NCI-H345 treated with DMSO at 0.1 percent for 48 hours (cell line): ENCODE data around the gene NET1.
"Not testable (repeated sequence)": the region's sequence is repeated elsewhere in the genome, so short reads cannot be mapped to it uniquely, and the experiment has no call there.

Experiments
- DNase-seq: peaks from one replicate; lab custom pipeline; 2025; ENCODE audit not compliant: unreplicated experiment; lab: John Stamatoyannopoulos, UW

Gene NET1

DNA sequence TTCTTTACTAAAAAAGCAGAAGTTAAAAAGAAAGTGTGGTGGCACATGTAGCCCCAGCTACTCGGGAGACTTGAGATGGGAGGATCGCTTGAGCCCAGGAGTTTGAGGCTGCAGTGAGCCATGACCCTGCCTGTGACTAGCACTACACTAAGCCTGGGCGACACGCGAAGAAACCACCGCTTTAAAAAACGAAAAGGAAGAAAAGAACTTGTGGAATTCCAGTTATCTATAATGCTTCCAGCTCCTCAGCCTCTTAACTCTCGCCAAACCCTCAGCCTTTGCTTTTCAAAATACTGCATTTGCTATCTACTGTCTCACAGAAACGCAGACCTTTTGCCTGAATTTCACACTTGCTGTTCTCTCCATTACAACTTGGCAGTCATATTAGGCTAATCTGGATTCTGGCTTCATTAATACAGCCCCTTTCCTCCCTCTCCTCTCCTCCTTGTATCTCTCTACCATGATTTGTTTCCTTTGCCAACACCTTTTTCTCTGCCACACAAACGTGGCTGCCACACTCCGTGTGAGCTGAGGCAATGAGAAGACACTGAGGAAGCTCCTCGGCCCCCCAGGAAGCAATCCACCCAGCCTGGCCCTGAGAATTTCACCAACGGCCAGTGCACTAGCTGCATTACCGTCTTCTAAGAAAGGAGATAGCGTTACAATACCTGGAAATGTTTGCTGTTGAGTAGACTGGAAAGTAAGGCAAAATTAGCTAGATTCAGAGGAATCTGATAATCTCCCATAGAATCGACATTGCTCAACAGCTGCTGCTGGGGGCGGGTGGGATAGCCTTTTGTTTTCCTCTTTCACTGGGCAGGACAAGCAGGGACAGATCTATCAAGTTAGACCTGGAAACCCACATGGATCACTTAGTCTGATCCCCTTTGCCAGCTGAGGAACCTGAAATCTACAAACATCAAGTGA is 49.8 kb downstream of the NET1 start:
- no peak for DNase-seq

DNA sequence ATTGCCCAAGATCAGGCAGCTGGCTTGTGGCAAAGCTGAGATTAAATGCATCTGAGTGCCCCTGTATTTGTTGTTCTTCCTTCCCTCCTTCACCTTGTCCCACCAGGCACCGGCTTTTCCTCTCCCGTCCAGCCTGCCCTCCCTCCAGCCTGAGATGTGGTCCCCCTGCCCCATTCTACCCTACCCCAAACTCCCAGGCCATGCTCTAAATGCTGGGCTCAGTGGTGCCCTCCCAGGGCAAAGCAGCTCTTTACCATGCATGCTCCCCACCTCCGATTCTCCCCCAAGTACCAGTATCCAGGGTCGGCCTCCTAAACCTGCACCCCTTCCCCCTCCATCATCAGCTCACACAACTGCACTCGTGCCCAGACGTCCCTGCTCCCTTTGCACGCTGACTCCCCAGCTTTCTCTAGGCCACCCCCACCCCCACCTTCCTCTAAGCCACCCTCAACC is 50.5 kb downstream of the NET1 start:
- DNase-seq, result no peak

DNA sequence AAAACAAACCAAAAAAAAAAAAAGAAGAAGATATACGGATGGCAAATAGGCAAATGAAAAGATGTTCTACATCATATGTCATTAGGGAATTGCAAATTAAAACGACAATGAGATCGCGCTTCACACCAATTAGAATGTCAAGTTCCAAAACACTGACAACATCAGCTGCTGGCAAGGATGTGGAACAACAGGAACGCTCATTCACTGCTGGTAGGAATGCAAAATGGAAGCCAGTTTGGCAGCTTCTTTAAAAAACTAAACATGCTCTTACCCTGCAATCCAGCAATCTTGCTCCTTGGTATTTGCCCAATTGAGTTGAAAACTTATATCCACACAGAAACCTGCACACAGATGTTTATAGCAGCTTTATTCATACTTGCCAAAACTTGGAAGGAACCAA is 52.2 kb downstream of the NET1 start:
- DNase-seq, result no peak

DNA sequence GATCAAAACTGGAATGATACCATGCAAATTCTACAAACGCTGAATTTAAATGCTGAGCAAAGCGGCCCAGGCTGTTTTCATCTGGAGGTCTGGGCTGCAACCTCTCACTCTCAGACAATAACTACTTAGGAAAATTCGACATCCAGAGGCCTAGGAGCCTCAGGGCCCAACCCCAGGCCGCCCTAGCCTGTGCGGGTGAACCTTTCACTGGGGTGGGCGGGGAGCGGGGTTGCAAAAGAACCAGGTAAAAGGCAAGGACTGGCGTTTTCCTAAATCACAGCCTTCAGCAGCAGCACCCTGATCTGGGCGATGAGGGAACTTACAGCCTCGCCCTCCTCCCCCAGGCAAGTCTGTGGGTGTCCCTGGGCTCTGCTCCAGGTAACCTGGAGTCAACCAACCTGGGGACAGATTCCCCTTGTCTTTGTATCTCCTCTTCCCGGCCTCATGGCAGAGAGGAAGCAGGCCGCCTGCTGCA is 53.7 kb downstream of the NET1 start:
- DNase-seq, result no peak

DNA sequence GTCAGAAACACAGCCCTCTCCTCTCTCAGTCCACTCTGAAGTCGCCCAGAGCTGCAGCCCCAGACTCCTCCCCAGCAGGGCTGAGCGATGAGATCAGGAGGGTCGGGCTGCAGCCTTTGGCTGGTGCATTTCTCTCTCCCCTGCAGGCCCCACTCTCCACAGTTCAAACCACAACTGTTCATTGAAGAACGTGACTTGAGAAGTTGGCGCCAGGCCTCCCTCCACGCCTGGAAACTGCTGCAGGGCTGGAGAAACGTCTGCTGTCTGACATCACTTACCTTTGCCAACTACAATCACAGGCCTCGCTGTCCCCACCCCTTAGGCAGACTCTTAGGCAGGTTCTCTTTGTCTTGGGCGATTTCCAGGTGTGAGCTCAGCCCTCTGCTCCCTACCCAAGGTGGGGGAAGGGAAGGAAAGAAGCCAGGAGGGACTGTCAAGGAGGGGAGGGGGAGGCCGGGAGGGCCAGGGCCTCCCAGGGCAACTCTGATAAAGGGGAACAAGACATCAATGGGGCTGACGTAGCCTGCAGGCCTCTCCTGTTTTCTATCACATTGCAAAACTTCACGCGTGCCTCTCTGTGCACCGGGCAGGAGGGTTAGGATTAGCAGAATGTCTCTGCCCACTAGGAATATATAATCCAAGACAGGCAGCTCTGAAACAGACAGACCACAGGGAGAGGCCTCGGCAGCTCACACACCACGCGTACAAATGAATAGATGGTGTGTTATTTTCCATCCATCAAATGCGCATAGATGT is 54.3 kb downstream of the NET1 start:
- DNase-seq, result no peak

DNA sequence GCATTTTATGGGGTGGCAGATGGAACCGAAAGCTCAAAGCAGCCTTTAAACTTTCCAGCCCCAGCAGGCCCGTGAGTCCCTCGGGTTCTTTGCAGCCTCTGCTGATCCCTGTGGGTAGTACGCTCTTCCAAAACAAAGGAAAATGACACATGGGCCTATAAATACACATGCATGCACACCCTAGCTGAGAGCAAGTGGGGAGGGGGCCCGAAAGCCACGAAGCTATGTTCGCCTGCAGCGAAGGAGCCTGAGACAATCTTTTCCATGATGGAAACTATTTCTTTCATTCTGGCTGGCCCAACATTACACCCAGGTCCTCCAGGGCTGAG is 54.8 kb downstream of the NET1 start:
- no peak for DNase-seq

DNA sequence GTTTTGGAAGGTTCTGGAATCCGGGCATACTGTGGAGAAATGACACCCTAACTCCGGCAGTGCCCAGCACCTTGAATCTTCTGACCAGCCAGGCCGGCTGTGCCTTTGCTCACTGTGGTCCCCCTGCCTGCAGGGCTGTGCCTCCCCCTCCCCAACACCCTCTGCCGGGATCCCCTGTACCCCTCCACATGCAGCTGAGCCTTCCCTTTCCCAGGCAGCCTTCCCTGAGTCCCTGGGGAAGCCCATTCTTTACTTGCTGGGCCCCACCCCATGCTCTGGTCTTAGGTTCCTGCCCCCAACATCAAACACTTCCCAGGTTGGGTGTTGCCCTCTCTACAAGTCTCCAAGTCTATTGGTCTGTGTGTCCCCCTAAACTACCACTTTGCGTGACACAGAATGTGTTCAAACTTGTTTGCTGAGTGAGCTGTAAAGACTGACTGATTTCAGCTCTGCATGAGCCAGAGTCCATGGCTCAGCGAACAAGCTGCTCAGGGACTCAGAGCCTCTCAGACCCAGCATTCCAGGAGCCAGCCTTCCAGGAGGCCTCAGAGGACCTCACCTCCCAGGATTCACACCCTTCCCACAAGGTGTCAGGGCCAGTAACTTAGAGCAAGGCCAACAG is 55.4 kb downstream of the NET1 start:
- no peak for DNase-seq

DNA sequence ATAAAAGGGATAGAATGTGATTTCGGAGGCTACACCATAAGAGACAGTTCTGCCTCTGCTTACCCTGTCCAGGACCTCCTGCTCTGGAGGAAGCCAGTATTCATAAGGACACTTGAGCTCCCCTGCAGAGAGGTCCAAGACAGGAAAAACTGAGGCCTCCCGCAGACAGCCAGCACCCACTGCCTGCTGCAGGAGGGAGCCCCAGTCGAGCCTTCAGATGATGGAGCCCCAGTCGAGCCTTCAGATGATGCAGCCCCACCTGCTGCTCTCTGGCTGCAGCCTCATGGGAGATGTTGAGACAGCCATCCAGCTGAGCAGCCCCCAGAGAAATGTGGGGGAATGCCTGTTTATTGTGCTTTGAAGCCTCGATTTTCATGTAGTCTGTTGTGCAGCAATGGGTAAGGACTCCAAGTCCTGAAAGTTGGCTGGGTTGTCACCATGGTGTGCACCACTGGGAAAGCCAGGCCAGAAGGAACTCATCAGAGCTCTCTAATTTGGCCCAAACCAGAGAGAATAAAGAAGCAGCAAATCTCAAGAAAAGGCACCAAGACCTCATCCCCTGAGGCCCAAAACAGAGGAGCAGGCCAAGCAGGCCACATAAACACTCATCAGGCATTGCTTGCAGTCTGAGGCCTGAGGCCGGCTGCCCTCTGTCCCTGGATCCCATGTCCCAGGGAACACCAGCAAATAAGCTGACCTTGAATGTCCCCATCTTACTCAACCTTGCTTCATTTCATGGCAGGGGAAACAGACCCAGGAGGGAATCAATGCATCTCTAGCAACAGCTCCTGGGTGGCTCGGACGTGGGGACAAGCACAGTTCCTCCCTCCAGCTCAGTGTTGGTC is 56.1 kb downstream of the NET1 start:
- no peak for DNase-seq

DNA sequence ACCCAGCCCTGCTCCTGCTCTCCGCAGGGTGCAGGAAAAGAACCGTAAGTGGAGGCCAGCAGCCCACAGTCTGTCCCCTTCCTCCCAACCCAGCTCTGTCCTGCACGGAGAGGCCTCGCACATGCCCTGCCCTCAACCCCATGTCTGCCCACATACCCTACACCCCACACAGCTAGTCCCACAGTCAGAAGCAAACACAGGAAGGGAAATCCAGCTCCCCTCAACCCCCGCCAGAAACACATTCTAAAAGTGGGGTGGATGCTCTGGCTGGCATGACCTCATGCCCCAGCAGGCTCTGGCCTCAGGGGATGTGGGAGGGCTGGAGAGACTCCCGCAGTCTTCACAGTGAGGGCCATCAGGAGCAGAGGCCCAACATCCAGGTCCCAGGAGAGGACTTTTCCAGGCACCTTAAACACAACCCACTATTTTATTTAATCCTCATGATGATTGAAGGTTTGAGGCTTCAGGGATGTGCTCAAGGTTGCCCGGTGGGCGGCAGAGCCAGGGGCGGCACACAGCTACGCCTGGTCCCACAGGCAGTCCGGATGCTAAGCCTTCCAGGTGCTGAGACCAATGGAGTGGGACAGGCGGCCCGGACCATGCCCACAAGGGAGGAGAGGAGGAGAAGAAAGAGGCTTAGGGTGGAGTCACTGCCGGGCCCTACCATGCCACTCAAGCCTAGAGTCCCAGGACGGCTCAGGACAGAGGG is 57.1 kb downstream of the NET1 start:
- DNase-seq, result no peak

DNA sequence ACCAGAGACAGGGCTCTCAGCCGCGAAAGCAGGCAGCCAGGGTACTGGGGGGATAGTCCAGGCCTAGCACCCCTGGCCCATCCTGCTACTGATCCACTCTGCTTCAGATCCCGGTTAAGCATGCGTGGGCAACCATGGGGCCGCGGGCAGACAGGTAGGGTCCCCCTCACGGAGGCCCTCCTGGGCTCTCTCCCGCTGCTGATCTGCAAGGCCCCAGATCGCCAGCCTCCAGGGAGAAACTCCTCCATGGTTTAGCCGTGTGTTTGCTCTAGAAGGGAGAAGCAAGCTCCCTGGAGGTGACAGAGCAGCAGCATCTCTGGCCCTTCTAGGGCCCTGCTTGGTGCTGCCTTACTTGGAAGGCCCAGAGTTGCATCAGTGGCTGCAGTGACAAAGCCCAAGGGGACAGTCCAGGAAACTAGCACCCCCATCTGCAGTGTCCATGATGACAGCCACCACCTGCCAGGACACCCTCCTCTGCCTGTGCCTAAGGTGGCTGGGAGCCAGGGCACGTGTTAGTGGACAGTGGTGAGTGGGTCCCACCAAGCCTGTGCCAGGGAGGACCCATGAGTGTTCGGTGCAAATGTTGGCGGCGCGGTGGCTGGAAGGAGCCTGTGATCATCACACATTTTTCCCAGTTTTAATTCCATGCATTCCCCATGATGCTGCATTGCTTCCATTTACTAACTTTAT is 57.9 kb downstream of the NET1 start:
- no peak for DNase-seq

DNA sequence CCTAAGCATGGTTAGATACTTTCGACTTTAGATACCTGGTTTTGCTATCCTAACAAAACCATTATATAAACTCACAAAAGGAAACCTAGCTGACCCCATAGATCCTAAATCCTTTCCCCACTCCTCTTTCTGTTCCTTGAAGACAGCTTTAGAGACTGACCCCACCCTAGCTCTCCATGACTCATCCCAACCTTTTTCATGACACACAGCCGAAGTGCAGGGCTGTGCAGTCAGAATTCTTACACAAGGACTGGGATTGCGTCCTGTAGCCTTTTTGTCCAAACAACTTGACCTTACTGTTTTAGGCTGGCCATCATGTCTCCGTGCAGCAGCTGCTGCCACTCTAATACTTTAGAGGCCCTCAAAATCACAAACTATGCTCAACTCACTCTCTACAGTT is 62.3 kb downstream of the NET1 start:
- not testable (repeated sequence) for DNase-seq

DNA sequence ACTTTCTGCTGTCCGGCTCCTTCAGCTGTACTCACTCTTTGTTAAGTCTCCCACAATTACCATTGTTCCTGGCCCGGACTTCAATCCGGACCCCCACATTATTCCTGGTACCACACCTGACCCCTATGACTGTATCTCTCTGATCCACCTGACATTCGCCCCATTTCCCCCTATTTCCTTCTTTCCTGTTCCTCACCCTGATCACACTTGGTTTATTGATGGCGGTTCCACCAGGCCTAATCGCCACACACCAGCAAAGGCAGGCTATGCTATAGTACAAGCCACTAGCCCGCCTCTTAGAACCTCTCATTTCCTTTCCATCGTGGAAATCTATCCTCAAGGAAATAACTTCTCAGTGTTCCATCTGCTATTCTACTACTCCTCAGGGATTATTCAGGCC is 62.7 kb downstream of the NET1 start:
- not testable (repeated sequence) for DNase-seq

DNA sequence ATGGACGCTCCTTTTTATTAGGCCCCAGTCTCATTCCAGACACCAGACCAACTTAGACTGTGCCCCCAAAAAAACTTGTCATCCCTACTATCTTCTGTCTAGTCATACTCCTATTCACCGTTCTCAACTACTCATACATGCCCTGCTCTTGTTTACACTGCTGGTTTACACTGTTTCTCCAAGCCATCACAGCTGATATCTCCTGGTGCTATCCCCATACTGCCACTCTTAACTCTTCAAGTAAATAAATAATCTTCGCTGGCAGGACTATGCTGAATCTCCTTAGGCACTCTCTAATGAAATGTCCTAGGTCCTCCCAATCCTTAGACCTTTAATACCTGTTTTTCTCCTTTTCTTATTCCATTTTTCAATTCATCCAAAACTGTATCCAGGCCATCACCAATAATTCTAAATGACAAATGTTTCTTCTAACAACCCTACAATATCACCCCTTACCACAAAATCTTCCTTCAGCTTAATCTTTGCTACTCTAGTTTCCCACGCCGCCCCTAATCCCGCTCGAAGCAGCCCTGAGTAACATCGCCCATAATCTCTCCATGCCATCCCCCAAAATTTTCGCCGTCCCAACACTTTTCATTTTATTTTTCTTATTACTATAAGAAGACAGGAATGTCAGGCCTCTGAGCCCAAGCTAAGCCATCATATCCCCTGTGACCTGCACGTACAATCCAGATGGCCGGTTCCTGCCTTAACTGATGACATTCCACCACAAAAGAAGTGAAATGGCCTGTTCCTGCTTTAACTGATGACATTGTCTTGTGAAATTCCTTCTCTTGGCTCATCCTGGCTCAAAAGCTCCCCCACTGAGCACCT is 63.8 kb downstream of the NET1 start:
- not testable (repeated sequence) for DNase-seq

DNA sequence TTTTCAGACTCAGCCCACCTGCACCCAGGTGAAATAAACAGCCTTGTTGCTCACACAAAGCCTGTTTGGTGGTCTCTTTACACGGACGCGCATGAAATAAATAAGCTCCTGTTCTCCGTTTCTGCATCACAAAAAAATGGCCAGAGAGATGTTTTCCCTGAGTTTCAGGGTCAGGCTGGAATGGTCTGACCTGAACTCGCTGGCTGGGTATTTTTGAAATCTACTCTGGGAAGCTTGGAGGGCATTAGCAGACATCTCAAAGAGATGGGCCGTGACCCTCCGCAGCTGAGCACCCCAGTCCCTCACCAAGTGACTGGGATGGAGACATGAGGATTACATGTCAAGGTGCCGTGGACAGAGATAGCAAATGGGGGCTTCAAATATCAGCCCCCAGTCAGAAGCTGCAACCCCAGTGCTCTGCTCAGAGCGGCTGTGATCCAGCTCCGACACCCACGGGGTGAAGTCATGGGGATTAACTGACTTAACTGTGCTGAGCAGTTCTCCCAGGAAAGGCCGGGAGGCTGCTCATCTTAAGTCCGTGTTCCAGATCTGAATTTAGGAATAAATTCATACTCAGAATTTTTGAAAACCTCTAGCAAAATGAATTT is 64.7 kb downstream of the NET1 start:
- DNase-seq, result no peak

DNA sequence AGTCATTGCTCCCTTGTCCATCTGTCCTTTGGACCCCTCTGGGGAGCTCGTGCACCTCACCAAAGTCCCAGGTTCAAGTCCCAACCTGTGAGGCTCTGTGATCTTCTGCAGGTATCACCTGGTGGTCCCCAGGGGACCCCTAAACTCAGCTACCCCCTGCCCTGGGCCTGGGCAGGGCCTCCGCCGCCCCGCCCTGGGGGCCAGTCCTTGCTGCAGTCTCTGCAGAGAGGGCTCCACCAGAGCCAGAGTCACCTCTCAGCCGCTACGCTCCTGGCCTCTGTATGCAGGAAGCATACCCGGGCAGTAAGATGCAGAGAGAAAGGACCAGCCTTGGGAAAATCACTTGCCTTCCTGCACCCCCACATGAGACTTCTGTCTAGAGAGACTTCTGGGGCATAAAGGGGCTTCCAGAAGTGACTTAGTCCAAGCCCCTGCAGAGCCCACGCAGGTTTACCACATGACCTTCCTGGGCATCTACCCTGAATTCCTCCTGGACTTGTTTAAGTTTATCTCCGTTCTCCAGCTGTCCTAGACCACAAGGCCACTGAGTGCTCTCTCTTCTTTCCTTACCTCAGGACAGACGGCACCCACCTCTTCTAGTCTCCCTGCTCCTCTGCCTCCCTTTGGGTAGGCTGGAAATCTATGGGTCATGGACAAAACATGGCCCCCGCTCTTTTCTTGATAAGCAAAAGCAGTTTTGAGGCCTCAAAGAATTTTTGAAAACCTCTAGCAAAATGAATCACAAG is 65.8 kb downstream of the NET1 start:
- no peak for DNase-seq

DNA sequence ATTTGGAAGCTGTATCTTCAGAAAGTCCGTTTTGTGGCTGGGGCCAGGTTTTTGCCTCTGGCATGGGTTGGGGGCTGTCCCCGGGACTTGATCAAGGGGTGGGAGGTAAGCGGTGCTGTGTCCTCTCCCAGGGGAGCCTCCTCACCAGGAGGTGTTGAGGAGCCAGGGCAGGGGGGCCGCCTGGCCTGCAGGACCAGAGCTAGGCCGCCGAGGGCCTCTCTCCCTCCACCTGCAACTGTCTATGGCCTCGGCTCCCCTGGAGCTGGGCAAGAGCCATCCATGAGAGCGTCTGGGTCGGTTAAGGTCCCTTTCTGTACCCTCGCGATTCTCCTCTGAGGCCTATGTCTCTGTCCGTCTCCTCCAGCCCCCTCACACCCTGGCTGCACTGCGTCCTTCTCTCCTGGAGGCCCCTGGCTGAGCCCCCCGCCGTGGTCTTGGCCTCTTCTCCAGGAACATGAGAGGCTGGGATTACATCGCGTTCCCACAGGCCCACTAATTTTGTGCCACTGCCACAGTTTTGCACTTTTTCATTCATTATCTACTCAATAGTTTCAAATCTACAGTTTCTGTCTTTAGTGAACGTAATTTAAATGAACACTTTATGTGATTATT is 66.4 kb downstream of the NET1 start:
- DNase-seq, result no peak

DNA sequence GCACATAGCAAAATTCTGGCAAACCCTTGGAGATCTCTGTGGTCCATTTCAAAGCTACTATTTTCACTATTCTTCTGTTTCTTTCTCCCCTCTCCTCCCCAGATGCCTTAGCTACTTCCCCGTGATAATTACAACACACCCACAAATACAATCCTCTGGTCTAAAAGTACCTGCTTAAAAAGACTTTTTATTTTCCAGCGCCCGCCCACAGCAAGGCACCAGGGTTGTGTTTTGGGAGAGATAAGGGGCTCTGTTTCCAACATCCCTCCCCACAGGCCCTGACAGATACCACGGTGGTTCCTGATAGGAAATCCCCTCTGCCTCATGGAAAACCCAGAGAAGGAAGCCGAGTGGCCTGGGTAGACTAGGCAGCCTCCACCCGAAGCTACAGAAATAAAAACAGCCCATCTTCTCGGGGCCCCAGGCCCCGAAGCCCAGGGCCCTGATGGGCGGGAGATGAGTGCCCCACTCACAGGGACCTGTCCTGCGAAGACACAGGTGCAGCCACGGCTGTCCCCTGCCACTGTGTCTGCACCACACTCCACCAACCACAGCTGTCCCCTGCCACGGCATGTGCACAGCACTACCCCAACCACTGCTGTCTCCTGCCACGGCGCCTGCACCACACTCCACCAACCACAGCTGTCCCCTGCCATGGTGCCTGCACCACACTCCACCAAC is 67.3 kb downstream of the NET1 start:
- no peak for DNase-seq
